Nephron (organoid): ENCODE data around the gene TMEM63B.
A peak's percentile ranks its signal among the peaks of the same experiment; 100 is the strongest.

Source experiments
- H3K27ac Mint-ChIP-seq, 3 experiments: 2 replicates each; pipeline ENCODE4 v1.8.0; 2020; ENCODE audit warnings: mixed read lengths in 3 of 3, mild to moderate bottlenecking in 2 of 3, moderate library complexity in 1 of 3
- H3K27me3 Mint-ChIP-seq: 2 replicates; pipeline ENCODE4 v1.8.0; 2021; ENCODE audit warnings: low read depth, mild to moderate bottlenecking, moderate library complexity, mixed read lengths
- H3K36me3 Mint-ChIP-seq: 2 replicates; pipeline ENCODE4 v1.8.0; 2020; ENCODE audit warnings: low read depth, mixed read lengths
- H3K4me1 Mint-ChIP-seq: 2 replicates; pipeline ENCODE4 v1.8.0; 2020; ENCODE audit warnings: mixed read lengths
- H3K4me3 Mint-ChIP-seq, 3 experiments: 2 replicates each; pipeline ENCODE4 v1.8.0; 2020; ENCODE audit warnings: mild to moderate bottlenecking in 3 of 3, mixed read lengths in 3 of 3, moderate library complexity in 2 of 3
- H3K9me3 Mint-ChIP-seq: 2 replicates; pipeline ENCODE4 v1.8.0; 2020; ENCODE audit warnings: mixed read lengths
- CTCF ChIP-seq, 3 experiments: fragments of 200-600 bp; sonication (generic); IDR thresholded peaks; one replicate each; pipeline ENCODE4 v1.5.0; 2021; ENCODE audit warnings: antibody characterized with exemption in 3 of 3; ENCODE audit not compliant: unreplicated experiment in 3 of 3

The TMEM63B gene

GRCh38 chr6:44161997-44162338 lies 34.6 kb downstream of the TMEM63B start:
- H3K9me3 Mint-ChIP-seq, result no peaks in the 10 kb centered on the region
- TF ChIP-seq CTCF (IDR thresholded peaks at IDR 0.05; ENCODE audit: unreplicated experiment in 3 of 3), result no peak
- H3K4me1 Mint-ChIP-seq, result peaks cover 2% of the 10 kb centered on the region
- no peaks in the 10 kb centered on the region for H3K36me3 Mint-ChIP-seq
- no peak overlapping the region for H3K27ac Mint-ChIP-seq
- H3K4me3 Mint-ChIP-seq, result no peak overlapping the region
- H3K27me3 Mint-ChIP-seq, result peaks cover 9% of the 10 kb centered on the region

DNA sequence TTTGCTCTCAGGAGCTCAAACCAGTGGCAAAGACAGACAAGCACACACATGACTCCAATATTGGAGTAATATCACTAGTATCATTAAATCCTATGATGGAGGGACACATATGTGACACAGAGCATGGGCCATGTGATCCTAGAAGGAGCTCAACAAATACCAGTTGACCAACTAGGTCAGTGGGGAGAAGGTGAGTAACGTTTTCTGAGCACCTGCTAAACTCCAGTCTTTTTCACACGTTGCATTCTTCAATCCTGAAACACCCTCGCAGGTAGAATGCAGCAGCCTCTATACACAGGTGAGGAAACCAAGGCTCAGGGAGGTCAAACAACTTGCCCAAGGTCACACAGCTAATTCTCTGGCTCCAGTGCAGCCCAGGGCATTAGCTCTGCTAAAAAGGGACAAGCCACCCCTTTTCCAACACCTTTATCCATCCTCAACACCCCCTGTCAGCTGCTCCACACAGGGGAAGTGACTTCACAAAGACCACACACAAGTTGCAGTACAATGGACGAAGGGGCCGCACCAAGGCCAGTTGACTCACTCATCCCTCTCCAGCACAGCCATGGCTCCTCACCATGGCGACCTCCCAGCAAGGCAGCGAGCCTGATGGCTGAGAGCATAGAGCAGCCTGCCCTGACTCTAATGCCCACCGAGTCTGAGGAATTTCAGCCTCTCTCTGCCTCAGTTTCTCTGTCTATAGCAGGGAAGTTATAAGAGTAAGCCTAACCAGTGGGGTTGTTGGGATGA lies 35.7 kb downstream of the TMEM63B start:
- Mint-ChIP-seq H3K4me1 (no peaks in the 10 kb centered on the region), H3K27ac (no peak overlapping the region), H3K9me3 (no peaks in the 10 kb centered on the region), H3K36me3 (no peaks in the 10 kb centered on the region), H3K27me3 (peaks cover 9% of the 10 kb centered on the region), H3K4me3 (no peak overlapping the region)
- no peak for TF ChIP-seq CTCF (IDR thresholded peaks at IDR 0.05; ENCODE audit: unreplicated experiment in 3 of 3)

DNA sequence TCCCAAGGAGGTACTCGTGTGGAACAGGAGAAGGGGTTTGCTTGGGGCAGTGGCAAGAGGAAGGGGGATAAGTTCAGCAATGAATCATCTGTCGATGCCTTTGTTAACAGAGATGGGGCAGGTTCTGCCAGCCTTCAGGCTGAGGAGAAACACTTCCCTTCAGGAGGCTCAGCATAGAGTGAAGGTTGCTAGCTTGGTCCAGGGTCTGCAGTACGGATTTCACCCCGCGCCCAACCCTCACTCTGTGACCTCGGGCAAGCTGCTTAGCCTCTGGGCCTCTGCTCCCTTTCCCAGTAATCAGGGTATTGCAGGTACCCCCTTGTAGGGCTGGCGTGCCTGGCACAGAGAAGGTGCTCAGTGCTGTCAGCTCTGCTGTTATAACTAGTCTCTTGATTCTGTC lies 38.8 kb downstream of the TMEM63B start:
- no peak for TF ChIP-seq CTCF (IDR thresholded peaks at IDR 0.05; ENCODE audit: unreplicated experiment in 3 of 3)
- Mint-ChIP-seq H3K27me3 (peaks cover 18% of the 10 kb centered on the region), H3K9me3 (no peaks in the 10 kb centered on the region), H3K4me3 (no peak overlapping the region), H3K36me3 (no peaks in the 10 kb centered on the region), H3K27ac (peak overlapping the region in 1 of 3 experiments; percentile 24), H3K4me1 (no peaks in the 10 kb centered on the region)

- Mint-ChIP-seq H3K27me3 (peaks cover 18% of the 10 kb centered on the region), H3K9me3 (no peaks in the 10 kb centered on the region), H3K27ac (peak overlapping the region in 1 of 3 experiments; percentile 18), H3K4me1 (no peaks in the 10 kb centered on the region), H3K4me3 (no peak overlapping the region), H3K36me3 (no peaks in the 10 kb centered on the region)
- TF ChIP-seq CTCF (IDR thresholded peaks at IDR 0.05; ENCODE audit: unreplicated experiment in 3 of 3), result no peak
Measured at GRCh38 chr6:44166591-44167184, 39.3 kb downstream of the TMEM63B start.

DNA sequence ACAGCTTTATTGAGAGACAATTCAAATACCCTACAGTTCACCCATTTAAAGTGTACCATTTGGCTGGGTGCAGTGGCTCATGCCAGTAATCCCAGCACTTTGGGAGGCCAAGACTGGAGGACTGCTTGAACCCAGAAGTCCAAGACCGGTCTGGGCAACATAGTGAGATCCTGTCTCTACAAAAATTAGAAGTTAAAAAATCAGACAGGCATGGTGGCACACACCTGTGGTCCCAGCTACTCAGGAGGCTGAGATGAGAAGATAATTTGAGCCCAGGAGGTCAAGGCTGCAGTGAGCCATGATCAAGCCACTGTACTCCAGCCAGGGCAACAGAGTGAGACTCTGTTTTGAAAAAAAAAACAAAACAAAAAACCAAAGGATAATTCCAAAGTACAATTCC lies 40.2 kb downstream of the TMEM63B start:
- H3K27ac Mint-ChIP-seq, result no peak overlapping the region
- H3K36me3 Mint-ChIP-seq, result no peaks in the 10 kb centered on the region
- no peak overlapping the region for H3K4me3 Mint-ChIP-seq
- H3K4me1 Mint-ChIP-seq, result peaks cover 2% of the 10 kb centered on the region
- no peaks in the 10 kb centered on the region for H3K9me3 Mint-ChIP-seq
- H3K27me3 Mint-ChIP-seq, result peaks cover 18% of the 10 kb centered on the region
- no peak for TF ChIP-seq CTCF (IDR thresholded peaks at IDR 0.05; ENCODE audit: unreplicated experiment in 3 of 3)

DNA sequence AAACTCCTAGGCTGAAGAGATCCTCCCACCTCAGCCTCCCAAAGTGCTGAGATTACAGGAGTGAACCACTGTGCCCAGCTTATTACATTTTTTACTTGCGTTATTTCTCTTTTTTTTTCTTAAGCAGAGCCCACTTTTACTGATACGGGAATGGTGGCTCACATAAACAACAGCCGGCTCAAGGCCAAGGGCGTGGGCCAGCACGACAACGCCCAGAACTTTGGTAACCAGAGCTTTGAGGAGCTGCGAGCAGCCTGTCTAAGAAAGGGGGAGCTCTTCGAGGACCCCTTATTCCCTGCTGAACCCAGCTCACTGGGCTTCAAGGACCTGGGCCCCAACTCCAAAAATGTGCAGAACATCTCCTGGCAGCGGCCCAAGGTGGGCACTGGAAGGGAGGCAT lies 41.8 kb downstream of the TMEM63B start:
- H3K4me3 Mint-ChIP-seq, result no peak overlapping the region
- no peak for TF ChIP-seq CTCF (IDR thresholded peaks at IDR 0.05; ENCODE audit: unreplicated experiment in 3 of 3)
- peaks cover 6% of the 10 kb centered on the region for H3K4me1 Mint-ChIP-seq
- H3K27me3 Mint-ChIP-seq, result peaks cover 18% of the 10 kb centered on the region
- no peak overlapping the region for H3K27ac Mint-ChIP-seq
- no peaks in the 10 kb centered on the region for H3K9me3 Mint-ChIP-seq
- H3K36me3 Mint-ChIP-seq, result no peaks in the 10 kb centered on the region
